GM19240 (cell line): Measurements from ENCODE around the gene CRYAB.
A peak's percentile ranks its signal among the peaks of the same experiment; 100 is the strongest.
"Not testable (repeated sequence)": the region's sequence is repeated elsewhere in the genome, so short reads cannot be mapped to it uniquely, and the experiment has no call there.

Experiments used
- DNase-seq: peaks from one replicate; pipeline ENCODE4 v3.0.0; 2011; ENCODE audit warnings: low spot score; ENCODE audit not compliant: insufficient read length

Gene CRYAB

DNA sequence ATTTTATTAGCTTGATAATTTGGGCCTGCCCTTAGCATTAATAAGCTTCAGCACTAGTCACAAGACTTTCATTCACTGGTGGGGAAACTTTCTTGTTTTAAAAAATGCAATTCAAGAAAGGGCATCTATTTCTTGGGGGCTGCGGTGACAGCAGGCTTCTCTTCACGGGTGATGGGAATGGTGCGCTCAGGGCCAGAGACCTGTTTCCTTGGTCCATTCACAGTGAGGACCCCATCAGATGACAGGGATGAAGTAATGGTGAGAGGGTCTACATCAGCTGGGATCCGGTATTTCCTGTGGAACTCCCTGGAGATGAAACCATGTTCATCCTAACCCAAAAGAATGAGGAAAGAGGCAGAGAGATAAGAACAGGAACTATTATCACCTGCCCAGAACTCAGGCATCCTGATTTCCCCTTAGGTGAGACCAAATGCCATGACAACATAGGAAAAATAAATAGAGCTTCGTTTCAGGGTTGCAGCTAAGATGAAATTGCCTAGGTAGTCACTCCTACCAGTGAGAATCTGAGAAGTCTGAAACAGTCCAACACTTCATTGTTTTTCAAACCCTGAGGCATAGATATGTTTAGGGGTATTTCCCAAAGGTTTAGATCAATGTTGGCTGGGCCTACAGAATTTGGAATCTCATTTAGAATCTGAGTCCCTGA, 2.8 kb downstream of the CRYAB start:
- no peak for DNase-seq

DNA sequence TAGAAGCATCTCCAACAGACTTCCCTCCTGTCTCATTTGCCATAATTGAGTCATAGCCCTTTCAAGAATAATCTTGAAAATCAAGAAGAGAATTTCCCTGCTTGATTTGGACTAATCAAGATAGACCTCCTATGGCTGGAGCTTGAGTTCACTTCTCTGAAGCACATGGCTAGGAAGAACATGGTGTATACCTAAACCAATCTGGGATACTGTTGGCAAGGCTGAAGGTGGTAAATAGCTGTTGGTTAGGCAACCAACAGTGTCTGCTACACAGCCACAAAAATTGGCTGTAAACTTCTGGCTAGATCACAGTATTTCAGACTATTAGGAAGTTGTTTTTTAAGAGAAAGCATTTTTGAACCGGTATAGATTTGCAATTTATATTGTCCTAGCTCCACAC, 4.9 kb downstream of the CRYAB start:
- DNase-seq: no peak

DNA sequence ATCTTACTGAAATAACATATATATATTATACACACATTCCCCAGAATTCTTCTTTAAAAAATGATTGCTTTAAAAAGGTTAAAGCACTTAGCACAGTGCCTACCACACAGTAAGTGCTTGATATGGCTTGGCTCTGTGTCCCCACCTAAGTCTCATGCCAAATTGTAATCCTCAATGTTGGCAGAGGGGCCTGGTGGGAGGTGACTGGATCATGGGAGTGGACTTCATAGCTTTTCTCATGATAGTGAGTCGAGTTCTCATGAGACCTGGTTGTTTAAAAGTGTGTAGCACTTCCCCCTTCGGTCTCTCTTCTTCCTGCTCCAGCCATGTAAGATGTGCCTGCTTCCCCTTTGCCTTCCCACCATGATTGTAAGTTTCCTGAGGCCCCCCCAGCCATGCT, 6.2 kb downstream of the CRYAB start:
- no peak for DNase-seq

DNA sequence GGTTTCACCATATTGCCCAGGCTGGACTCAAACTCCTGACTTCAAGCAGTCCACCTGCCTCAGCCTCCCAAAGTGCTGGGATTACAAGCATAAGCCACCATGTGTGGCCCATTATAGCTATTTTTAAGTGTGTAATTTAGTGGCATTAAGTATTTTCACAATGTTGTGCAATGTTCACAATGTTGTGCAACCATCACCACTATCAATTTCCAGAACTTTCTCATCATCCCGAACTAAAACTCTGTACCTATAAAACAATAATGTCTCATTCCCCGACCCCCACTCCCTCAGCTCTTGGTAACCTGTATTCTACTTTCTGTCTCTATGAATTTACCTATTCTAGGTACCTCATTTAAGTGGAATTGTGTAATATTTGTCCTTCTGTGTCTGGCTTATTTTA, 24.7 kb downstream of the CRYAB start:
- no peak for DNase-seq

DNA sequence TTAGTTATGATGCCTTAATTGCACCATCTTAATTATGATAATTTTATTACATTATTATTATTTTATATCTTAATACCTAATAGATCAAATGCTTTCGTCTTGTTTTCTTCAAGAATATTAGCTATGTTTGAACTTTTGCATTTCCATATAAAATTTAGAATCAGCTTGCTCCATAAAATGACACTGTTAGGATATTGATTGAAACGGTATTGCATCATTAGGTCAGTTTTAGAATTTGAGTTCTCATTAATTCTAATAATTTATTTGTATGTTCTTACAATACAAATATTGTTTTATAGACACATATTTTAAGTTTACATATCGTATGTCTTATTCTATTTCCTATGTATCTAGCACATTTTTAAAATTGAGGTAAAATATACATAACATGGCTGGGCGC, 25.5 kb downstream of the CRYAB start:
- DNase-seq: no peak

DNA sequence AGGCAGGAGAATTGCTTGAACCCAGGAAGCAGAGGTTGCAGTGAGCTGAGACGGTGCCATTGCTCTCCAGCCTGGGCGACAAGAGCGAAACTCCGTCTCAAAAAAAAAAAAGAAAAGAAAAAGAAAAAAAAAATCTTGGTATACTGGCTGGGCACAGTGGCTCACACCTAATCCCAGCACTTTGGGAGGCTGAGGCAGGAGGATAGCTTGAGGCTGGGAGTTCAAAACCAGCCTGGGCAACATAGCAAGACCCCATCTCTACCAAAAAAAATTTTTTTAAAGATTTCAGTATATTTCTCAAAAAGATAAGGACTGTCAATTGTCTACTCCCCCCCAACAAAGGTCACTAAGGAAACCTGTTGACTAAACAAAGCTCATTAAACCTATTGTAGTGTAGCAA, 26.5 kb downstream of the CRYAB start:
- DNase-seq: not testable (repeated sequence)

DNA sequence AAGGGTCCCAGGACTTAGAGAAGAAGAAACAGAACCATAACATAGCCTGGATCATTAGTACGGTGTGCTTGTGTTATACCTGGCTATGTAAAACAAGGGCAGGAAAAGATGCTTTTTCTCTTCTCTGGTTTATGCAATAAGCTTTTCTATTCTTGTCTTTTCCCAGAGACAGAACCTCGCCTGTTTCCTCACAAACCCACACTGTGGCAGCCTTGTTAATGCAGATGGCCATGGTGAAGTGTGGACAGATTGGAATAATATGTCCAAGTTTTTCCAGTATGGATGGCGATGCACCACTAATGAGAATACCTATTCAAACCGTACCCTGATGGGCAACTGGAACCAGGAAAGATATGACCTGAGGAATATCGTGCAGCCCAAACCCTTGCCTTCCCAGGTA, 29.4 kb downstream of the CRYAB start:
- no peak for DNase-seq

DNA sequence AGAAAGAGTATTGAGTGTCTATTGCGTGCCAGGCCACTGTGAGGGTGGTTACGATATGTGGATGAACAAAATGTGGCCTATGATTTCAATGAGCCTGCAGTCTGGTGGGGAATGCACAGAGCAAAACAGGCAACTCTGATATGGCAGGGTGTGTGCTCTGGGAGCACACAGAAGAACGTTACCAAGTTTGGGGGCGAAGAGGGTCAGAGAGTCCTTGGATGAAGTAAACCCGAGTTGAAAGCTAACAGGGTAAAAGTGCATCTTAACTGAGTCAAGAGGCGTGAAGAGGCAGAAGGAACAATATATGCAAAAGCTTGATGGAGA, 32.0 kb downstream of the CRYAB start:
- DNase-seq: no peak

DNA sequence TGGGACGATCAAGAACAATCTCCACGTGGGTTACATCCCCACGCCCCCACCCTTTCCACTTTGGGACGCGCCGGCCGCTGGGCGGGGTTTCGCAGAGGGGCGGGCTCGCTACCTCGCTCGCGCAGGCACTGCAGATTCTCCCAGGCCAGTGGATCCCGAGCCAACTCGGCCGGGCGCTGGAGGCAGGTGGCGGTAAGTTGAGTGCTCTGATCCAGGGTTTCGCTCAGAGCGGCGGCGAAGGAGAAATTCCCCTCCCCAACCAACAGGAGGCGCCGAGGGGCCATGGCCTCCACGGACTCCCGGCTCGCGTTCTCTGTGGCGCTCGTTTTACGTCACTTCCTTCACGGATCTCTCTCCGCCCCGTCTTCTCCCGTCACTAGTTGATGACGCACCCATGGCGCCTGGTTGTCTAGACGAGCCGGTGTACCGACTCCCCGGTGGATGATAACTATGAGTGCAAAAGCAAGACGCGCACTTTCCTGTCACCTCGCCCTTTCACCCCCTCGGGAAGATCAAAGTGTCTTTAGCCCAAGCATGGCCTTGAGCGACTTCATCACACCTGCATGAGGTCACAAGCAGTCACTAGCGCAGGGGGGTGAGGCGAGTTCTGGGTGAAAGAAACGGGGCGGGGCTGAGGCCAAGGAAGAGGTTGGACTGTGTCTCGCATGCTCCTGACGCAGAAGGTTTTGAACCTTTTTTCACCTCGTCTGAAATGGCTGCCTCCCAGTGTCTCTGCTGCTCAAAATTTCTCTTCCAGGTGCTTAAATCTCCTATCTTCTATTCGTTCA, 32.5 kb downstream of the CRYAB start, which contains the start of the genes CFAP68 and FDXACB1:
CFAP68 (plus strand) TSS at position 693 of the 788 bp plus-strand sequence; CDS start at position 713, 20 bp downstream.
FDXACB1 (minus strand) TSS at position 317 of the 788 bp plus-strand sequence; CDS start at position 284, 33 bp downstream.
- peak; percentile 80 for DNase-seq

DNA sequence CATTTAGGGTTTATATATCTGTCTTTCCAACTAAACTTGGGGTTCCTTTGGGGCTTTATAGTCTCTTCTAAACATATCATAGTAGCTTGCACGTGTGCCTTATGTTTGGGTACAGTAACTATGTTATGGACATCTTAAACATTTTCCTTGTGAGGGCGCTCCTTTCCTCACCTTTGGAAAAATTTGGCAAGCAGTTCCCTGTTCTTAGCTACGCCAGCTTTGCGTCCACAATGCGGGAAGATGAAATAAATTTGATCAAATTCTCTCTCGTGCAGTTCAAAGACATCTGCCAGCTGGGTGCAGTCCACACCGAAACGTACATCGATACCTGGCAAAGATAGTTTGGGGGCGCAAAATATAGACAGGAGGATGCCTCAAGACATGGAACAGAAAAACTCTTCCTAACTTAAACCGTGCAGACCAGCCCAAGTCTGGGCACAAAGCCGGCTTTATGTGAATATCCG, 33.2 kb downstream of the CRYAB start:
- DNase-seq: no peak

DNA sequence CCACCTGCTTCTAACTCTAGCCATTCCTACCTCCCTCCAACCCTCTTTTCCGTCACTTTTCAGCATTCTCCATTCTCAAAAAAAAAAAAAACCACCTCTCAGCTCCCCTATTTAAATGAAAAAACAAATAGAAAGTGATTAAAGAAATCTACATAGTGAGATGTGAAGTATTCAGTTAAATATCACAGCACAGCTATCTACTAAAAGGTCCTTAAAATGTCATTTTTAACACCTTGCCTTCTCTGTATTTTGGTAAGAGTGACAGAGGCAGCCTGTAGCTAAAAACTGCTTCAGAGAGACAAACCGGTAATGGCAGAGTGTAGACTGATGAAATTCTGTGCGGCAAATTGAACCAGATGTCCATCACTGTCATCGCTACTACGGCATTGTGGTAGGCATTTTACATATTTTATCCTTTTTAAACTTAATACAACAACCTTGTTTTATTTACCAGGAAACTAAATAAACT, 39.8 kb downstream of the CRYAB start:
- no peak for DNase-seq

DNA sequence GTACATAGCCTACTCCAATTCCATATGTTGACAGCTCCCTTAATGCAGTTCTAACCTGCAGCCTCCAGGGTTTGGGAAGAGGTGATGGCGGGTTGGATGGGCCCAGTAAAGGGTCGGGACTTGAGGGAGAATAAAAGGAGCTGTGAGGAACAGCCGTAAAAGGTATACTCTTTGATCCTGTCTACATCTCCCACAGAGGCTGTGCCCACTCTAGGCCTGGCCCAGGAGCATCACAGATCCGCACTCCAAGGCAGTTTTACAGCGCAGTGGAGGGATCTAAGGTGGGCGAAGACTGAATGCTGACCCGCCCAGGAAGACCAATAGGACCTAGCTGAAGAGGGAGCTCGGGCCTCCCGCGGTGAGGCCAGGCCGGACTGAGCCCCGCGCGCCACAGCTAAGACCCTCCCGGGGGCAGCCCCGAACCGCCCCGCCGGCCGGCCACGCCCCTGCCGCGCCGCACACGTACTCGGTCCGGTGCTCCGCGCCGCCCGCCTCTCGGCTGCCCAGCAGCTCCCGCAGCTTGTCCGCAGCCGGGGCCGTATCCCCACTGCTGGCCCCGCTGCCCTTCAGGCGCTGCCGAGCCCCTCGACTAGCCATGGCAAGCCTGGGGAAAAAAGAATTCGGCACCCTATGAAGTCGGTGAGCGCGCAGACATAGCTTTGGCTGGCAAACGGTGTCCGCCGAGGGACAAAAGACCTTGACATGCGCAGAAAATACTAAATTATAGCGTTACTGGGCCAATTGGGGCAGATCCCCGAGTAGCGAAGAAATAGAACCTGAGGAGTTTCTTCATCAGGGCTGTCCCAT, 40.5 kb downstream of the CRYAB start, which contains the start of gene ALG9:
ALG9 (minus strand) TSS at position 696 of the 807 bp plus-strand sequence; CDS start at position 597, 99 bp downstream.
- peak; percentile 55 for DNase-seq

DNA sequence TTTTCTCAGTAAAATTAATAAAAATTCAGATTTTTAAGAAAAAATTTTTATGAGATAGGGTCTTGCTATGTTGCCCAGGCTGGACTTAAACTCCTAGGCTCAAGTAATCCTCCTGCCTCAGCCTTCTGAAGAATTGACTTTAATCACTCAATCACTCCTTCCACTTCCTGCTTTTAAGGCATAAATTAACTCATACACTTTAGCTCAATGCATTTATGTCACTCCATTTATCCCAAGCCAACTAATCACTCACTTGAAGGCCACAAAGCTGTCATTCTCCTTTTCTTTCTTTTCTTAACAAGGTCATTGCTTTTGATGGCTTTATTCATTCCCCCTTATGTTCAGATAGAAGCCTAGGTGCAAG, 41.1 kb downstream of the CRYAB start:
- no peak for DNase-seq

DNA sequence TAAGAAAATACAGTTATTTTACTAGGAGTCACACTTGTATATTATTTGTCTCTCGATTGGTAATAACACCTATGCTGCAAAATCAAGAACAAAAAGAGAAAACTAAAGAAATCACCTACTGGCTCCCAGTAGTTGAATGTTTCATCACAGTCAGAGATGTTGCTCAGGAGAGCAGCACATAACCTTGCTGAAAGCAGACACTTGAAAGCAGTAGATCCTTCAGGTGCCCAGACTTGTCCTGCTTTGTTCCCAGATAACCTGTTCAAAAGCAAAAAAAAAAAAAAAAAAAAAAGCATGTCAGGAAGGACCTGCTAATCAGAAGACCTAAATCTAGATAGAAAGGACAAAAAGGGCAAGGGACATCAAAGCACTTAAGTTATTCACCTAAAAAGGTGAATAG, 41.5 kb downstream of the CRYAB start:
- DNase-seq: no peak

DNA sequence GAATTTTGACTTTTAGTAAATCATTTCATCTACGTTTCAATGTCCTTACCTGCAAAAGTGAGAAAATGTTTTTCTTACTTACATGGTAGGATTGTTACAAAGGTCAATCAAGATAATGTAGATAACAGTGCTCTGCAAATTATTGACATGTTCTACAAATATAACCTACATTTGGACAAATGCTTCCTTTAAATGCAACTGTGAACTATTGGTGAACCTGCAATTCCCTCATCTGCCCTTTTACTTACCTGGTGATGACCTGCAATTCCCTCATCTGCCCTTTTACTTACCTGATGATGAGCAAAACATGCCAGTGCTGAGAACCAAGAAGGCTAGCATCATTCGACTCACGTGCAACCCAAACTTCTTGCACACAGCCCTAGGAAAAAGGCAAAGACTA, 51.3 kb downstream of the CRYAB start:
- DNase-seq: no peak
